Measurements from ENCODE around the gene FDPS. TPM values are rescaled to one million over a fixed set of nuclear protein-coding genes. Genes with fewer than 3 reads are reported as not detected.

The FDPS gene
- total RNA-seq, 1 experiment from 2014 or later, result 269 TPM

- intact Hi-C loops (cut with micrococcal nuclease), result loop anchor here (10.0 kb wide), 1 partner anchor 152 kb away; the partner anchor contains the start of genes KRTCAP2 and TRIM46
- RAD21 ChIA-PET (ENCODE audit: low non-redundant PET in 1 of 2, low total read pairs in 2 of 2, uncharacterized antibody in 2 of 2, unreplicated experiment in 2 of 2), result no interaction called here
- no peaks in the 10 kb centered on the region for H3K9me3 ChIP-seq (ENCODE audit: control insufficient read depth in 1 of 2, insufficient read depth in 1 of 2, low read depth in 1 of 2, low read length in 2 of 2)
- 0 out of 2 replicates have a peak overlapping the region, but pooled peaks have one; percentile 9 for H3K27ac ChIP-seq (ENCODE audit: low read depth, low read length)
- H3K27me3 ChIP-seq (ENCODE audit: insufficient read depth, low read length), result no peaks in the 10 kb centered on the region
- H3K4me3 ChIP-seq (replicated peaks in 1 of 2; ENCODE audit: low read depth in 1 of 2, low read length in 2 of 2), result no peak overlapping the region
- H3K4me1 ChIP-seq (ENCODE audit: control insufficient read depth in 1 of 2, insufficient read depth in 2 of 2, low read length in 2 of 2), result peaks cover 15 to 25% of the 10 kb centered on the region in 2 experiments
- CTCF ChIA-PET, result no interaction called here
- peaks cover 39% of the 10 kb centered on the region; the same call in 1 of the 2 replicates for H3K79me2 ChIP-seq (ENCODE audit: insufficient read depth, low read length)
- H2AFZ ChIP-seq (ENCODE audit: low read depth, low read length, poor library complexity, severe bottlenecking), result no peak overlapping the region
- ATAC-seq (no peak), DNase-seq (ENCODE audit: low read depth, low spot score) (no peak)
- POLR2A ChIA-PET, result no interaction called here
- no peak overlapping the region for H3K4me2 ChIP-seq (ENCODE audit: low read length)
- BruUV-seq (replicated peaks), result no TSS peak
- TF ChIP-seq RAD21 (IDR thresholded peaks at IDR 0.05; ENCODE audit: low read depth) (no peak), EZH2 (IDR thresholded peaks at IDR 0.05) (no peak), ZFX (IDR thresholded peaks at IDR 0.05) (no peak), EZH2phosphoT487 (IDR thresholded peaks at IDR 0.05; ENCODE audit: borderline replicate concordance) (no peak), ZNF274 (IDR thresholded peaks at IDR 0.05; ENCODE audit: low read depth, low read length) (no peak), FOSL1 (IDR thresholded peaks at IDR 0.05; ENCODE audit: low read depth) (no peak), SP1 (IDR thresholded peaks at IDR 0.05; ENCODE audit: low read depth) (no peak)
- H3K9ac ChIP-seq (ENCODE audit: low read length), result no peak overlapping the region
- H4K20me1 ChIP-seq (ENCODE audit: insufficient read depth), result no peaks in the 10 kb centered on the region
- peaks cover 24 to 25% of the 10 kb centered on the region in 2 experiments; a peak in 3 of 4 replicates for H3K36me3 ChIP-seq (ENCODE audit: control insufficient read depth in 1 of 2, insufficient read depth in 2 of 2, low read length in 2 of 2)
- no peaks in the 10 kb centered on the region for H3K9me2 ChIP-seq (ENCODE audit: insufficient read depth)
These were observed 18.0 kb downstream of the FDPS start for GRCh38 chr1:155326631-155327037.

- Histone ChIP-seq H3K4me1 (ENCODE audit: control insufficient read depth in 1 of 2, insufficient read depth in 2 of 2, low read length in 2 of 2) (peaks cover 6 to 14% of the 10 kb centered on the region in 2 experiments), H4K20me1 (ENCODE audit: insufficient read depth) (no peaks in the 10 kb centered on the region), H3K9me3 (ENCODE audit: control insufficient read depth in 1 of 2, insufficient read depth in 1 of 2, low read depth in 1 of 2, low read length in 2 of 2) (no peaks in the 10 kb centered on the region), H3K36me3 (ENCODE audit: control insufficient read depth in 1 of 2, insufficient read depth in 2 of 2, low read length in 2 of 2) (peaks cover 24 to 25% of the 10 kb centered on the region in 2 experiments; a peak in 3 of 4 replicates), H3K27ac (ENCODE audit: low read depth, low read length) (no peak overlapping the region), H3K9ac (ENCODE audit: low read length) (no peak overlapping the region), H3K4me3 (replicated peaks in 1 of 2; ENCODE audit: low read depth in 1 of 2, low read length in 2 of 2) (no peak overlapping the region), H3K27me3 (ENCODE audit: insufficient read depth, low read length) (no peaks in the 10 kb centered on the region), H2AFZ (ENCODE audit: low read depth, low read length, poor library complexity, severe bottlenecking) (no peak overlapping the region), H3K4me2 (ENCODE audit: low read length) (no peak overlapping the region), H3K79me2 (ENCODE audit: insufficient read depth, low read length) (peaks cover 39% of the 10 kb centered on the region; the same call in 1 of the 2 replicates), H3K9me2 (ENCODE audit: insufficient read depth) (no peaks in the 10 kb centered on the region)
- DNase-seq (ENCODE audit: low read depth, low spot score) (no peak), ATAC-seq (no peak)
- ChIA-PET RAD21 (ENCODE audit: low non-redundant PET in 1 of 2, low total read pairs in 2 of 2, uncharacterized antibody in 2 of 2, unreplicated experiment in 2 of 2) (no interaction called here), CTCF (interaction anchor here (1.4 kb wide), 1 partner anchor 78 kb away, joined by 4 read pairs; no protein-coding TSS in a partner anchor), POLR2A (no interaction called here)
- no TSS peak for BruUV-seq (replicated peaks)
- intact Hi-C loops (cut with micrococcal nuclease), result loop anchor here (10.0 kb wide), 1 partner anchor 153 kb away; the partner anchor contains the start of genes KRTCAP2 and TRIM46
- TF ChIP-seq SP1 (IDR thresholded peaks at IDR 0.05; ENCODE audit: low read depth) (no peak), SIN3A (IDR thresholded peaks at IDR 0.05; ENCODE audit: low read depth) (no peak), EZH2 (IDR thresholded peaks at IDR 0.05) (no peak), POLR2AphosphoS5 (IDR thresholded peaks at IDR 0.05; ENCODE audit: low read depth, low read length) (no peak), JUND (IDR thresholded peaks at IDR 0.05) (no peak), CBX3 (IDR thresholded peaks at IDR 0.05; ENCODE audit: low read depth) (no peak), CEBPB (IDR thresholded peaks at IDR 0.05; ENCODE audit: low read depth) (no peak), ELF1 (IDR thresholded peaks at IDR 0.05; ENCODE audit: borderline replicate concordance, low read depth) (no peak), TCF7L2 (IDR thresholded peaks at IDR 0.05; ENCODE audit: borderline replicate concordance, extremely low read depth, insufficient read depth, insufficient read length) (no peak), EZH2phosphoT487 (IDR thresholded peaks at IDR 0.05; ENCODE audit: borderline replicate concordance) (no peak), POLR2A (IDR thresholded peaks at IDR 0.05; ENCODE audit: borderline replicate concordance, extremely low read depth, insufficient read depth, insufficient read length) (no peak), CTCF (IDR thresholded peaks at IDR 0.05 in 2 of 3, conservative IDR thresholded peaks at IDR 0.05 in 1 of 3; ENCODE audit: borderline replicate concordance in 1 of 3, insufficient read depth in 1 of 3, low read depth in 2 of 3, low read length in 2 of 3) (no peak)
- TF ChIP-seq, protein P1, sequence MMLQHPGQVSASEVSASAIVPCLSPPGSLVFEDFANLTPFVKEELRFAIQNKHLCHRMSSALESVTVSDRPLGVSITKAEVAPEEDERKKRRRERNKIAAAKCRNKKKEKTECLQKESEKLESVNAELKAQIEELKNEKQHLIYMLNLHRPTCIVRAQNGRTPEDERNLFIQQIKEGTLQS (IDR thresholded peaks at IDR 0.05), result no peak
These were observed 19.3 kb downstream of the FDPS start for GRCh38 chr1:155327981-155328380.
